GM06990 (cell line): ENCODE results near the gene ZCCHC24.

Experiments
- DNase-seq: peaks from one replicate; pipeline ENCODE4 v3.0.0-alpha.2; 2011; ENCODE audit not compliant: insufficient read length; ENCODE audit errors: extremely low read depth
- H3K27me3 ChIP-seq: replicated peaks from 2 replicates; pipeline ENCODE4 v1.6.0; 2011; ENCODE audit warnings: low read length; ENCODE audit not compliant: control insufficient read depth, insufficient read depth
- H3K36me3 ChIP-seq: 2 replicates; pipeline ENCODE4 v1.5.1; 2011; ENCODE audit warnings: low read length; ENCODE audit not compliant: control insufficient read depth, insufficient read depth
- H3K4me3 ChIP-seq: replicated peaks from 2 replicates; pipeline ENCODE4 v1.5.1; 2011; ENCODE audit warnings: low read depth, mild to moderate bottlenecking, control low read depth, low read length
- TF ChIP-seq, protein P1 (sequence below): IDR thresholded peaks from 2 replicates; pipeline ENCODE4 v1.5.1; 2011; ENCODE audit warnings: low read length, control low read depth, mild to moderate bottlenecking, inconsistent platforms; ENCODE audit not compliant: insufficient read depth, poor library complexity, severe bottlenecking

The ZCCHC24 gene

DNA sequence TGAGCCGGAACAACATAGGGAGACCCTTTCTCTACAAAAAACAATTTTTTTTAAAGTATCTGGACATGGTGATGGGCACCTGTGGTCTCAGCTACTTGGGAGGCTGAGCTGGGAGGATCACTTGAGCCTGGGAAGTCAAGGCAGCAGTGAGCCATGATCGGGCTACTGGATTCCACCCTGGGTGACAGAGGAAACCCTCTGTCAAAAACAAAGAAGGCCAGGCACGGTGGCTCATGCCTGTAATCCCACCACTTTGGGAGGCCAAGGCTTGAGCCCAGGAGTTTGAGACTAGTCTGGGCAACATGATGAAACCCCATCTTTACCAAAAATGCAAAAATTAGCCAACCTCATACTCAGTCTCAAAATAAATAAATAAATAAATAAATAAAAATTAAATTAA lies 19.9 kb upstream of the ZCCHC24 start:
- Histone ChIP-seq H3K4me3 (no peak overlapping the region), H3K27me3 (peaks cover 1% of the 10 kb centered on the region; the same call in 1 of the 2 replicates), H3K36me3 (no peaks in the 10 kb centered on the region)
- DNase-seq, result no peak
- TF ChIP-seq, protein P1, sequence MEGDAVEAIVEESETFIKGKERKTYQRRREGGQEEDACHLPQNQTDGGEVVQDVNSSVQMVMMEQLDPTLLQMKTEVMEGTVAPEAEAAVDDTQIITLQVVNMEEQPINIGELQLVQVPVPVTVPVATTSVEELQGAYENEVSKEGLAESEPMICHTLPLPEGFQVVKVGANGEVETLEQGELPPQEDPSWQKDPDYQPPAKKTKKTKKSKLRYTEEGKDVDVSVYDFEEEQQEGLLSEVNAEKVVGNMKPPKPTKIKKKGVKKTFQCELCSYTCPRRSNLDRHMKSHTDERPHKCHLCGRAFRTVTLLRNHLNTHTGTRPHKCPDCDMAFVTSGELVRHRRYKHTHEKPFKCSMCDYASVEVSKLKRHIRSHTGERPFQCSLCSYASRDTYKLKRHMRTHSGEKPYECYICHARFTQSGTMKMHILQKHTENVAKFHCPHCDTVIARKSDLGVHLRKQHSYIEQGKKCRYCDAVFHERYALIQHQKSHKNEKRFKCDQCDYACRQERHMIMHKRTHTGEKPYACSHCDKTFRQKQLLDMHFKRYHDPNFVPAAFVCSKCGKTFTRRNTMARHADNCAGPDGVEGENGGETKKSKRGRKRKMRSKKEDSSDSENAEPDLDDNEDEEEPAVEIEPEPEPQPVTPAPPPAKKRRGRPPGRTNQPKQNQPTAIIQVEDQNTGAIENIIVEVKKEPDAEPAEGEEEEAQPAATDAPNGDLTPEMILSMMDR, result no peak

- H3K27me3 ChIP-seq, result peaks cover 1% of the 10 kb centered on the region; the same call in 1 of the 2 replicates
- TF ChIP-seq, protein P1, result no peak
- H3K36me3 ChIP-seq, result no peaks in the 10 kb centered on the region
- H3K4me3 ChIP-seq, result no peak overlapping the region
- no peak for DNase-seq
Measured at GRCh38 chr10:79463578-79464496, 18.4 kb upstream of the ZCCHC24 start.

- Histone ChIP-seq H3K36me3 (no peaks in the 10 kb centered on the region), H3K4me3 (no peak overlapping the region), H3K27me3 (peaks cover 1% of the 10 kb centered on the region)
- no peak for DNase-seq
- TF ChIP-seq, protein P1, result no peak
Measured at GRCh38 chr10:79460687-79461086, 15.3 kb upstream of the ZCCHC24 start.

DNA sequence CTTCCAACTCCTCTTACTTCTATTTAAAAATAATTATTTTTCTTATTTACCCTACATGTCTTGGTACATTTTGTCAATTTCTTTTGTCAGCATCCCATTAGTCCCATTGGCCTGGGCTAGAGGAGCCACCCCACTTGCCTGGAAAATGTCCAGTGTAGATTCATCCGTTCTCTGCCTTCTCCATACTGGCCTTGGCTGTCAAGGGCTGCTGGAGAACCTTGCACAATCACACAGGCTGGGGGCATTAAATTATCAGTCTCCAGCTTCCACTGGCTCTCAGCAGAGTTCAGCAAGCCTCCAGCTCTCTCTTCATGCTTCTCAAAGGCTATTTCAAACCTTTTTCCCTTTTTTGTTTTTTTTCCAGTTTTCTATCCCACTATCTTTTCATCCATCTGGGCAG lies 13.8 kb upstream of the ZCCHC24 start:
- Histone ChIP-seq H3K36me3 (no peaks in the 10 kb centered on the region), H3K27me3 (peaks cover 1% of the 10 kb centered on the region), H3K4me3 (no peak overlapping the region)
- no peak for DNase-seq
- TF ChIP-seq, protein P1, result no peak

GRCh38 chr10:79458483-79458882 lies 13.1 kb upstream of the ZCCHC24 start:
- H3K27me3 ChIP-seq, result no peaks in the 10 kb centered on the region; the same call in none of the 2 replicates

More at GRCh38 chr10:79458483-79458882, 13.1 kb upstream of the ZCCHC24 start:
- DNase-seq, result no peak
- Histone ChIP-seq H3K4me3 (no peak overlapping the region), H3K36me3 (no peaks in the 10 kb centered on the region)
- TF ChIP-seq, protein P1, result no peak
